ENCODE measurements around the gene FIGN.

GRCh38 chr2:163572850-163573249 is 163.0 kb downstream of the FIGN start:
- TF ChIP-seq CTCF (conservative IDR thresholded peaks at IDR 0.05) (no peak), ZFX (IDR thresholded peaks at IDR 0.05) (no peak)
